22Rv1 (cell line): Measurements from ENCODE around the gene MET.

Source experiments
- ZFX ChIP-seq: fragments of 450-650 bp; IDR thresholded peaks from 2 replicates; pipeline ENCODE4 v1.6.1; 2017; ENCODE audit warnings: antibody characterized with exemption, borderline replicate concordance
- TF ChIP-seq, protein P1 (sequence below): fragments of 450-650 bp; IDR thresholded peaks from 2 replicates; pipeline ENCODE4 v1.5.1; 2017; ENCODE audit warnings: mild to moderate bottlenecking

DNA sequence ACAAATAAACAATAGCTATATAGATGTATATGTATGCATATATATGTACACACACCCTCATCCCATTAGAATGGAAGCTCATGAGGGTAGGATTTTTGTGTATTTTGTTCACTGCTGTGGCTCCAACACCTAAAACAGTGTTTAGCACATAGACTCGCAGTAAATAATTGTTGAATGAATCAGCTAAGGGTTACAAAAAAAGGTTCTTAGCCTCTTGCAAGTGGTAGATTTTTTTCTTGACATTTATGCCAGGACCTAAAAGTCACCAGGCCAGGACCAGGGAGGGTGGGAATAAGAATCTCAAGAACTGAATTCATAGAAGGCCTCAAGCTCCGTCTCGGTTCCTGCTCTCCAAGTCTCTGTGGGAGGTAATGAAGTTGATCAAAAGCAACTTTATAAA, 107.9 kb downstream of the MET start:
- TF ChIP-seq, protein P1, sequence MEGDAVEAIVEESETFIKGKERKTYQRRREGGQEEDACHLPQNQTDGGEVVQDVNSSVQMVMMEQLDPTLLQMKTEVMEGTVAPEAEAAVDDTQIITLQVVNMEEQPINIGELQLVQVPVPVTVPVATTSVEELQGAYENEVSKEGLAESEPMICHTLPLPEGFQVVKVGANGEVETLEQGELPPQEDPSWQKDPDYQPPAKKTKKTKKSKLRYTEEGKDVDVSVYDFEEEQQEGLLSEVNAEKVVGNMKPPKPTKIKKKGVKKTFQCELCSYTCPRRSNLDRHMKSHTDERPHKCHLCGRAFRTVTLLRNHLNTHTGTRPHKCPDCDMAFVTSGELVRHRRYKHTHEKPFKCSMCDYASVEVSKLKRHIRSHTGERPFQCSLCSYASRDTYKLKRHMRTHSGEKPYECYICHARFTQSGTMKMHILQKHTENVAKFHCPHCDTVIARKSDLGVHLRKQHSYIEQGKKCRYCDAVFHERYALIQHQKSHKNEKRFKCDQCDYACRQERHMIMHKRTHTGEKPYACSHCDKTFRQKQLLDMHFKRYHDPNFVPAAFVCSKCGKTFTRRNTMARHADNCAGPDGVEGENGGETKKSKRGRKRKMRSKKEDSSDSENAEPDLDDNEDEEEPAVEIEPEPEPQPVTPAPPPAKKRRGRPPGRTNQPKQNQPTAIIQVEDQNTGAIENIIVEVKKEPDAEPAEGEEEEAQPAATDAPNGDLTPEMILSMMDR = no peak
- TF ChIP-seq ZFX = no peak
